Stimulated activated CD4-positive, alpha-beta T cell treated with anti-CD3 and anti-CD28 coated beads, Interleukin-4, amount 100 ng/mL, for 4 hours (primary cell): ENCODE measurements around the gene RNMT.
A peak's percentile ranks its signal among the peaks of the same experiment; 100 is the strongest.
"Not testable (repeated sequence)": the region's sequence is repeated elsewhere in the genome, so short reads cannot be mapped to it uniquely, and the experiment has no call there.

Experiments
- DNase-seq, 2 experiments: peaks; one replicate each; pipeline ENCODE4 v3.0.0-alpha.2; 2020

RNMT gene

GRCh38 chr18:13726232-13726971 lies at the start of gene RNMT, which contains the start of gene FAM210A:
Gene RNMT (plus strand): TSS chr18:13726673. CDS start chr18:13731518, 4,845 bp downstream.
Gene FAM210A (minus strand): TSS chr18:13726558. CDS start chr18:13682077, 44,481 bp downstream.
- peak; percentile 91 to 94 for DNase-seq

GRCh38 chr18:13677350-13677749 lies 49.1 kb upstream of the RNMT start:
- DNase-seq = not testable (repeated sequence)

GRCh38 chr18:13680612-13681011 lies 45.9 kb upstream of the RNMT start:
- DNase-seq = no peak

- no peak for DNase-seq
Observed at GRCh38 chr18:13681701-13682100, 44.8 kb upstream of the RNMT start.

- no peak for DNase-seq
Observed at GRCh38 chr18:13684546-13684945, 41.9 kb upstream of the RNMT start.

GRCh38 chr18:13688191-13689136 lies 38.0 kb upstream of the RNMT start:
- no peak for DNase-seq

- not testable (repeated sequence) for DNase-seq
Observed at GRCh38 chr18:13690060-13690459, 36.4 kb upstream of the RNMT start.

- DNase-seq = not testable (repeated sequence)
Observed at GRCh38 chr18:13695337-13695736, 31.1 kb upstream of the RNMT start.

GRCh38 chr18:13696961-13697360 lies 29.5 kb upstream of the RNMT start:
- no peak for DNase-seq

GRCh38 chr18:13700153-13700552 lies 26.3 kb upstream of the RNMT start:
- no peak for DNase-seq

GRCh38 chr18:13703899-13704298 lies 22.6 kb upstream of the RNMT start:
- no peak for DNase-seq

GRCh38 chr18:13710414-13710831 lies 16.1 kb upstream of the RNMT start:
- no peak for DNase-seq

- DNase-seq = no peak
Observed at GRCh38 chr18:13712400-13713131, 13.9 kb upstream of the RNMT start.

- DNase-seq = no peak
Observed at GRCh38 chr18:13713455-13714055, 12.9 kb upstream of the RNMT start.

- DNase-seq = no peak
Observed at GRCh38 chr18:13715330-13715729, 11.1 kb upstream of the RNMT start.

GRCh38 chr18:13716916-13717315 lies 9.6 kb upstream of the RNMT start:
- no peak for DNase-seq

- DNase-seq = no peak
Observed at GRCh38 chr18:13720123-13720522, 6.3 kb upstream of the RNMT start.

- no peak for DNase-seq
Observed at GRCh38 chr18:13720847-13721246, 5.6 kb upstream of the RNMT start.

GRCh38 chr18:13725566-13726231 lies 774 bp upstream of the RNMT start:
- no peak for DNase-seq

- DNase-seq = peak in 1 of 2 experiments; percentile 12
Observed at GRCh38 chr18:13726972-13727331, 479 bp downstream of the RNMT start.

- DNase-seq = no peak
Observed at GRCh38 chr18:13730481-13730880, 4.0 kb downstream of the RNMT start.

GRCh38 chr18:13735681-13736080 lies 9.2 kb downstream of the RNMT start:
- no peak for DNase-seq
